GM19455 (cell line): ENCODE measurements around the gene USP35.
"Not testable (repeated sequence)": the region's sequence is repeated elsewhere in the genome, so short reads cannot be mapped to it uniquely, and the experiment has no call there.

Experiments used
- ATAC-seq: cut with Tn5 transposase; IDR thresholded peaks from one replicate; pipeline ENCODE4 v1.9.1; 2021; ENCODE audit not compliant: unreplicated experiment

The USP35 gene

DNA sequence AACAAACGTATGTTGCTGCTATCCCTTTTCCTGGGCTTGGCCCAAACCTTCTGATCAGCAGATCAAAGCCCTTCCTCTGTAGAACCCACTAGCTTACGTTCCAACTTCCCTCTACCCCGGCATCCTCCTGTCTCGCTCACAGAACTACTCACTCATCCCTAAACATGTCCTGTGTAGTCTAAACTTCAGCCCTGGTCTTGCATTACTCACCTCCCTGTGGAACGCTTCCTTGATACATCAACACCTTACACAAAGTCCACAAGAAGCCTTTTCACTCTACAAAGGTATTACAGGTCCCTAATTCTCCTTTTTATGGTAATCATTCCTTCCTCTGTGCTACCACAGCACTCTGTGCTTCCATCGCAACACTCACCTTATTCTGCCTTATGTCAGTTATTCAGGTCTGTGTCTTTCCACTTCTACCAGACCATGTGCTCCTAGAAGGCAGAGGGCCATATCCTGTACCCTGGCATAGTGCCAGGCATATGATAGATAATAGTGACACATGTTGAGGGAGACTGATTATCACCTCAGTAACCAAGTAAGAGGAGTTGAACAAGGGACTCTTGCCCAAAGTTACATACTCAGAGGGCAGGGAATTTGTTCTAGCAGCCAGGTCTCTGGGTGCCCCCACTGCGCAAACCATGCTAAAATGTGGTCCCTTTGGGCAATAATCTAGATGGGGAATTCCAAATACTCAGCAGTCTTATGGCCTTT is 41.6 kb downstream of the USP35 start:
- ATAC-seq = no peak

DNA sequence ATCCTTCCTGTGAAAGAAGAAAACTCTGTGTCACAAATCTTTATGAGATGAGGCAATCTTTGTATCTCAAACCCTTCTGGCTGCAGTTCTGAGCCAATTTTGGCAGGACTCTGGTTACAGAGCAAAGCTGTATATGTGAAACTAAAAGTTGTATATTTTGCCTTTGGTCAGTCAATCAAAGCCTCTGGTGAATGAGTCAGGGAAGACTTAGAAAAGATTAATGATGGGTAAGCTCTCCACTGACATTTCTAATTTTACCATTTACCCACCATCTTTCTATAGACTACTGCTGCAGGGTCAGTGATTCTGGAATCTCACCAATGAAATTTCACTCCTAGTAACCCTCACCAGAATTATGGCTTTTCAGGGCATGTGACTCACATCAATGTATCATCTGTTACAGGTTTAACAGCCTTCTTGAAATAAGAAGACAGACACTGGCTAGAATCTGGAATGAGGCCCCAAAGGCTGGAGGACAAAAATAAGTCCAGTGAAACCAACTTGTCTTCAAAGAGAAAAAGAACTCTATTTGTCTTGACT is 43.3 kb downstream of the USP35 start:
- no peak for ATAC-seq

DNA sequence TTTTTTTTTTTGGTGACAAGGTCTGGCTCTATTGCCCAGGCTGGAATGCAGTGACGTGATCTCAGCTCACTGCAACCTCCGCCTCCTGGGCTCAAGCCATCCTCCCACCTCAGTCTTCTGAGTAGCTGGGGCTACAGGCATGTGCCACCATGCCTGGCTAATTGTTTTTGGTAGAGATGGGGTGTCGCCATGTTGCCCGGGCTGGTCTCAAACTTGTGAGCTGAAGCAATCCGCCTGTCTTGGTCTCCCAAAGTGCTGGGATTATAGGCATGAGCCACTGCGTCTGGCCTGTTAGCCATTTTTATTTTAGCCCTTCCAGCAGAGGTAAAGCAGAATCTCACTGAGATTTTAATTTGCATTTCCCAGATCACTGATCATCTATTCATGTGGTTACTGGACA is 44.3 kb downstream of the USP35 start:
- ATAC-seq = not testable (repeated sequence)

DNA sequence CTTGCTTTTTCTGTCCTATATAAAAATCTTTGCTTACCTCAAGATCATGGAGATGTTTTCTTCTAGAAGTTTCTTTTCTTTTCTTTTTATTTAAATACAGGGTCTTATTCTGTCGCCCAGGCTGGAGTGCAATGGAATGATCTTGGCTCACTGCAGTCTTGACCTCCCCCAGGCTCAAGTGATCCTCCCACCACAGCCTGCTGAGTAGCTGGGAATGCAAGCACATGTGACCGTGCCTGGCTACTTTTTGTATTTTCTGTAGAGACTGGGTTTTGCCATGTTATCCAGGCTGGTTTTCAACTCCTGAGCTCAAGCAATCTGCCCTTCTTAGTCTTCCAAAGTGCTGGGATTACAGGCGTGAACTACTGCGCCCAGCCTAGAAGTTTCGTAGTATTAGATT is 45.3 kb downstream of the USP35 start:
- no peak for ATAC-seq

DNA sequence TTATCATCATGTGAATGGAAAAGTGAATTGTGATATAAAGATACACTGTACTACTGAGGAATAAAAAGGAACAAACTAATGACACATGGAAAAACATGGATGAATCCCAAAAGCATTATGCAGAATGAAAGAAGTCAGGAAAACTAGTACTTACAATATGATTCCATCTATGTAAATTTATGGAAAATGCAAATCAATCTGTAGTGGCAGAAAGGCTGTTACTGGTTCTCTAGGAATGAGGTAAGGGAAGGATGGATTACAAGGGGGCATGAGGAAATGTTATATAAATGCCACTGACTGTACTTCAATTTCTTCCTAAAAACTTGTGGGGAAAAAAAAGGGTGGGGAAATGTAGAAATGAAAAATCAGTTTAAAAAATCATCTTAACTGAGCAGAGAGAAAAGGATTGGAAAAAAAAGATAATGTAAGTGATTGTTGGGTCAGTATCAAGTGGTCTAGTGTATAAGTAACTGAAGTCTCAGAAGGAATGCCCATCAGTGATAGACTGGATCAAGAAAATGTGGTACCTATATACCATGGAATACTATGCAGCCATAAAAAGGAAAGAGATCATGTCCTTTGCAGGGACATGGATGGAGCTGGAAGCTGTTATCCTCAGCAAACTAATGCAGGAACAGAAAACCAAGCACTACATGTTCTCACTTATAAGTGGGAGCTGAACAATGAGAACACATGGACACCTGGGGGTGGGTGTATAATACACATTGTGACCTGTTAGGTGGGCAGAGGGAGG is 48.8 kb downstream of the USP35 start:
- no peak for ATAC-seq

DNA sequence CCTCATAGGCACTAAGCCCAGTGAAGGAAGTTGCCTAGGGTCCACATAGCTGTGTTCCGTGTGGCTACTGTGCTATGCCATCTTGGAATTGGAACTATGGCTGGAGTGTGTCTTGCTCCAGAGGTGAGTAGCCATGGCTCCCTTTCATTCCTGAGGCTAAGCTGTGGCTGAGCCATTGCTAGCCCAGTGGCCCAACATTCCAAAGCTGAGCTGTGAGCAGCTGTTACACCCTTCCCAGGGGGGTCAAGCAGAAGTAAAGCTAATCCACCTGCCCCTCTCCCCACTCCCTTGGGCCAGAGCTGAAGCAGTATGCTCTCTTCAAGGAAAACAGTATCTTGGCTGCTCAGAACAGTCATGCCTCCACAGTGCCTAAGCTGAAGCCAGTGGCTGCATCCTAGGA is 51.1 kb downstream of the USP35 start:
- ATAC-seq = no peak

DNA sequence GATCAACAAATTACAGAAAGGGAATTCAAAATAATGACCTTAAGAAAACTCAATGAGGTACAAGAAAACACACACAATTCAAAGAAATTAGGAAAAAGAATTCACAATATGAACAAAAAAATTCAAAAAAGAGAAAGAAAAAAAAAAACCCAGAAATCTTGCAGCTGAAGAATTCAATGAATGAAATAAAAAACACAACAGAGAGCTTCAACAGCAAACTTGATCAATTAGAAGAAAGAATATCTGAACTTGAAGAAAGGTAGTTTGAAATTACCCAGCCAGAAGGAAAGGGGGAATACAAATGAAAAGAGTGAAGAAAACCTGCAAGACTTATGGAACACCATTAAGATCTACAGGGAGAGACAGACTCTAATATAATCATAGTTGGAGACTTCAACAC is 52.8 kb downstream of the USP35 start:
- no peak for ATAC-seq

DNA sequence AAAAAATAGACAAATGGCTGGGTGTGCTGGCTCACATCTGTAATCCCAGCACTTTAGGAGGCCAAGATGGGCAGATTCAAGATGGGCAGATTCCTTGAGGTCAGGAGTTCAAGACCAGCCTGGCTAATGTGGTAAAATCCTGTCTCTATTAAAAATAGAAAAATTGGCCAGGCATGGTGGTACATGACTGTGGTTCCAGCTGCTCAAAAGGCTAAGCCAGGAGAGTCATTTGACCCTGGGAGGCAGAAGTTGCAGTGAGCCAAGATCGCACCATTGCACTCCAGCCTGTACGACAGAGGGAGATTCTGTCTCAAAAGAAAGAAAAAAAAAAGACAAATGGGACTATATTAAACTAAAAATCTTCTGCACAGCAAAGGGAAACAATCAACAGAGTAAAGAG is 55.4 kb downstream of the USP35 start:
- ATAC-seq = no peak

DNA sequence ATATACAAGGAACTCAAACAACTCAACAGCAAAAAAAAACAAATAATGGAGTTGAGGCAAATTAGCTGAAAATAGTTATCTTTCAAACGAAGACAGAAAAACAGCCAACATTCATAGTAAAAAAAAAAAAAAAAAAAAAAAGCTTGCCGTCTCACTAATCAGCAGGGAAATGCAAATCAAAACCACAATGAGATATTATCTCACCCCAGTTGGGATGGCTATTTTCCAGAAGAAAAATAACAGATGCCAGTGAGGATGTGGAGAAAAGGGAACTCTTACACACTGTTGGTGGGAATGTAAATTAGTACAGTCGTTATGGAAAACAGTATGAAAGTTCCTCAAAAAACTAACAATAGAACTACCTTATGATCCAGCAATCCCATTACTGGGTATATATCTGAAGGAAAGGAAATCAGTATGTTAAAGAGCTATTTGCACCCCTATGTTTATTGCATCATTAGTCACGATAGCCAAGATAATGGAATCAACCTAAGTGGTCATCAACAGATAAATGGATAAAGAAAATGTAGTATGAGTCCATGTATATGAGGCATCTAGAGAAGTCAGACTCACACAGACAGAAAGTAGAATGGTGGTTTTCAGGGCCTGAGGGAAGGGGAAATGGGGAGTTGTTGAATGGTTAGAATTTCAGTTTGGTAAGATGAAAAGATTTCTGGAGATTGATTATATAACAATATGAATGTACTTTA is 56.0 kb downstream of the USP35 start:
- ATAC-seq = no peak

DNA sequence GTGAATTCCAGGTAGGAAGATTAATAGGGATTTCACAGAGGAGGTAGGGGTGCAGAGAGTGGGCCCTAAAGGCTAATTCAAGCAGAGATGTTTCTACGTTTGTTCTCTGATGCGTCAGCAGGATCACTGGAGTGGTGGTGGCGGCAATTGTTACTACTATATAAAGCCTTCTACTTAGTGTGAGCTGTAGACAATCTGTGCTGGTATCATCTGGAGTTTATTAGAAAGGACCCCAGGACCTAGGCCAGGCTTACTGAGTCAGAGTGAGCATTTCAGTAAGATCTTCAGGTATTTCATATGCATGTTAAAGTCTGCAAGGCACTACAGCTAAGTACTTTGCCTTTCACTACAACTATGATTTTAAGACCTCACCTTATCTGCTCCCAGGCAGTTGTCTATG is 59.5 kb downstream of the USP35 start:
- ATAC-seq = no peak

DNA sequence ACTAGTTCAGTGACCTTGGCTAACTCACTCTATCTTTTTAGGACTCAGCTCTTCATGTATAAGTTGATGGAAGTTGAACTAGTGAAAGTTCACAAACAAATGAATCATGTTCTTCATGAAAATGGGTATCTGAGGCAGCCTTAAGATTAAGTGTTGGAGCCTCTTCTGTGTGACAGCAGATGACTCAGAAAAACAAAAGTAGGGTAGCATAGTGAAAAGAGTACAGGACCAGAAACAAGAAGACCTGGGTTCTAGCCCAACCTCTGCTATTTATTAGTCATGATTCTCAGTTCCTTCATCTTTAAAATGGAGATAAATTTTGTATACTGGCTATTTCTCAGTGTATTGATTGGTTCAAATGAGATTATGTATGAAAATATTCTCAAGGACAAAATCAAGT is 60.2 kb downstream of the USP35 start:
- ATAC-seq = no peak

DNA sequence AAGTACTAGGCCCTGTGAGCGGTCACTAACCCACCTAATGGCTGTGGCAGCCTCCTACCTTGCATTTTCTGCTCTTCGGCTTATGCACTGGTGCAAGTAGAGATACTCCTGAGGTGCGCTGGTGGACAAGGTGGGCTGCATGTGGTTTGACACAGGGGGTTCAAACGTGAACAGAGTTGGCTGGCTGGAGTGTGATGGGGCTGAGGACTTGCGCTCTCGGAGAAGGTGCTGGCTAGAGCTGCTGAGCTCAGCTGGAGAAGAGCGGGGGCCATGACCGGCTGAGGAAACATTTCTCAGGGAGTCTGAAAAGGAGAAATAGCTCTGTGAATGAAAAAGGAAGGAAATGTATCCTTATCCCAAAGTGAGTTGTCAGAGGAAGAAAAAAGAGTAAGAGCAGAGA is 61.4 kb downstream of the USP35 start:
- ATAC-seq = no peak

DNA sequence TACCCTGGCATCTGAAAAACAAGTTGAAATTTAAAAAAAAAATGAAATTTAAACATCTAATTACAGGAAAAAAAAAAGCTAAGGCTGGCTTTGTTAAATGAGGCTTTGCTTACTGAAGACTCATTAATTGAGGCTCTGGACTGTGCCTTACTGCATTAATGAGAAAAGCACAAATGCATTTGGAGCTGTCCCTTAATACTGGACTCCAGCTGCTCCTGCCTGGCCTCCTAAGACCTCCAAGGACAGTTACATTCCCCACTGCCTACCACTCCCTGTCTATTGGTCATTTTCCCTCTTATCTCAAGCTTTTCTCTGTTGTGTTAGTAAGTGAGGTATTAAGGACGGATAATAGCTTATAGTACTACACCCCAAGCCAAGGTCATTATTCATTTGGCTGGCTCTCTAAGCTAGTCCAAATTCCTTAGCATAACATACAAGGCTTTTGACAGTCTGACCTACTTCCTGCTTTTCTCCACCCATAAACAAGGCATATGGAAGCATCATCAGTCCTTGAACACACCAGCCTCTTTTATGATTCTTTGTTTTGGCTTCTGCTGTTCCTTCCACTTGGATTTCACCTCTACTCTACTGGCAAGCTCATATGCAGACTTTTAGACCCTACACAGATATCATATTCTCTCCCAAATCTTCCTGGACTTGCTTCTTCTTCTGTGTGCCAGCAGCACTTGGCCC is 62.5 kb downstream of the USP35 start:
- no peak for ATAC-seq

DNA sequence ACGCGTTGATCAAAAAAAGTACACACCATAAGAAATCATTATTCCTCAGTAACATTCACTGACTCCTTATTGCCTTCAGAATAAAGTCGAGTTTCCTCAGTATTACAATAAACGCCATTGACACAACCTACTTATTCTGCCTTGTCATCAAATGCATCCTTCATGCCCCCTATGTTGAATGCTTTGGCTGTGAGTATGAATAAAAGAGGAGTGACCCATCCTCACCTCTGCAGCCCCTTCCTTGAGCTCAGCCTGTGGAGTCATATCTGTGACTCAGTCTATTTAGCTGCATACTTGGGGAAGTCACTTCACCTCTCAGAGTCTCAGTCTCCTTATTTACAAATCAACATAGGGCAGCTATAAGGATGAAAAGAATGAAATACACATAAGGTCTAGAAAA is 65.1 kb downstream of the USP35 start:
- no peak for ATAC-seq

DNA sequence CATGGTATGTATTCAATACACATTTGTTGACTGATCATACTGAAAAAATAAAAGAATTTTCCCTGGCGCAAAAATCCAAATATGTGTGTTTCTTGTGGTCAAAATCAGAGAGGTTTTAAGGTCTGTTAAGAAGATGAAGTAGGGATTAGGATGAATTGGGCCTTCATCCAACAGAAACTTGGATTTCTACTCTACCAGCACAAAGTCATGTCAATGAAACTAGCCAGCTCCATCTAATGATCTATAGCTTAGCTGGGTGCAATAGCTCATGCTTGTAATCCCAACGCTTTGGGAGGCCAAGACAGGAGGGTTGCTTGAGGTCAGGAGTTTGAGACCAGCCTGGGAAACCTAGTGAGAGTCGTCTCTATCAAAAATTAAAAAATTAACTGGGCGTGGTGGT is 65.5 kb downstream of the USP35 start:
- no peak for ATAC-seq

DNA sequence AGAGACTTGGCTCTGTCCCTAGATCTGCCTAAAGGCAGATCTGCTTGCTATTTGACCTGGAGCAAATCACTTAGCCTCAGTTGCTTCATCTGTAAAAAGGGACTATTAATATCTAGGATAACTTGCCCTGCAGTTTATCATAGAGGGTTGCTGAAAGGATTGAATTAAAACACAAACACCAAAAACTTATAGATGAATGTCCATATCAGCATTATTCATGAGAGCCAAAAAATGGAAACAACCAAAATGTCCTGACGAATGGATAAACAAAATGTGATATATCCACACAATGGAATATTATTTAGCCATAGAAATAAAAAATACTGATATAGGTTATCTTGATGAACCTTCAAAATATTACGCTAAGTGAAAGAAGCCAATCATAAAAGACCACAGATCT is 67.2 kb downstream of the USP35 start:
- no peak for ATAC-seq

DNA sequence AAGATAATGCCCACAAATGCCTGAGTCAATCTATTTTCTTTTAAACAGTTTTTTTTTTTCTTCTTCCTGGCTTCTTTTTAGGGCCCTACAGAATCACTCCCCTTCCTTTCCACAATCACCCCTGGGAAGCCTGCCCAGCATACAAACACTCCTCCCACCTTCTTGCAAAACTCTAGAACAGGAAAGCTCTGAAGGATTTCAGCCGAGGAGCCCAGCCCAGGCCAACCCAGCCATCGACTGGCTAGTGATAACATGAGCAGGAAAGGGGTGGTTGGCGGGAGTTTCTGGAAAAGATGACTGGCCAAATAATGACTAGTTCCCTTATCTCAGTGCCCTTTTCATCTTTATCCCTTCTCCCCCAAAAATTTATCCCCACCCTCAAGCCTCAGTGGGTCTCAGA is 68.2 kb downstream of the USP35 start:
- no peak for ATAC-seq

DNA sequence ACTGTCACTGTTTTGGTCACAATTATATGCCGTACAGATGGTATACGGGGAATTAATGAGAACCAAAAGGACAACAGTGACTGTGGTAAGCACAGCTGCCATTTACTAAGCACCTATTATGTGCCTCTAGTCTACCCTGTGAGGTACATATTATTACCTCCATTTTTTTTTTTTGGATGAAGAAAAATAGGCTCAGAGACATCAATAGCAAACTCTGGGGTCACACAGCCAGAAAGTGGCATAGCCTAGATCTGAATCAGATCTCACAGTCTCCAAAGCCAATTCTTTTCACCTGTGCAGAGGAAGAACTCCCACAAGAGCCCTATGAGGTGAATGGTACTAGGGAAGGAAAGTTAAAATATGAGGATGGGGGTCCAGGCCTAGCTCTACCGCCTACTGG is 68.9 kb downstream of the USP35 start:
- ATAC-seq = no peak

DNA sequence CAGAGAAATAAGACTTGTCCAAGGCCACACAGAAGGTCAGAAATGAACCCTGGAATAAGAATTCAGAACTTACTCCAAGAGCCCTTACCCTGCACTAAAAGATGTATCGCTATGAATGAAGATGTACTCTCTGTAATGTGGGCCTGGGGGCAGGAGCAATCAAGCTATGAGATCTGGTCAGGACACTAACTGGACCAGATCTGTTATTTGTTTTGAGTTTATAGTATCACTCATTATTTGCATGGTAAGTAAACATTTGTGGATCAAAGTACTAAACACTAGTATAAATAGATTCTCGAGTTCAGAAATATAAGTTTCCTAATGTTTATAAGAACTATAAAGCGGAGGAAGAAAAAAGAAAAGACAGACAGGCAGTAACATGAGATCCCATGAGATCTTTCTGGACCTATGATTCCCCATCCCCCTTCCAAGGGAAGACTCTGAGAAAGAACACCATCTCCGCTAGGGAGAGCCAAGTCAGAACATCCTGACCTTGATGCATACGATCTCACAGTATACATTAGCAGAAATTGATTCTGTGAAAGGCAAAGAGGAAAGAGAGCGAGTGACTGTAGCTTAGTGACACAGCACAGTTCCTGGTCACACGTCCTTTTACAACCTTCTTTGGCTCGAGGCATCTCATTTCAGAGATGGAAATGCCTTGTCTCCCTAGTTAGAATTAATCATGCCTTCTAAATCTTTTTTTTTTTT is 71.2 kb downstream of the USP35 start:
- no peak for ATAC-seq

DNA sequence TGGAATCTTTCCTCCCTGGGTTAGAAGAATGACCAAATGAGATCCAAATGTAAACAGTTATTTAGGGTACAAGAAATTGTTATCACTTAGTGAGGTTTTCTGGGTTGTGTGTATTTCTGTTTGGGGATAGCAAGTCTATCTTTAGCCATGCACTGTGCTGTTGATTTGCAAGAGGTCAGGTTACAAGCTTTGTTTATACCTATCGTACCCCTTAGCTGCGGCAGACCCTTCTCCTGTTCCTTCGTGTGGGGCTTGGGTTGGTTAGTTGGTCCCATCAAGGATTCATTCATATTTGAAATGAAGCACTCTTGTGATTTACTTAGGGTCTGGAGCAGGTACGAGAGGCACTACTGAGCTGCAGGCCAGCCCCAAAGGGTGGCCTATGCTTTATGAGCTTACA is 72.6 kb downstream of the USP35 start:
- no peak for ATAC-seq

DNA sequence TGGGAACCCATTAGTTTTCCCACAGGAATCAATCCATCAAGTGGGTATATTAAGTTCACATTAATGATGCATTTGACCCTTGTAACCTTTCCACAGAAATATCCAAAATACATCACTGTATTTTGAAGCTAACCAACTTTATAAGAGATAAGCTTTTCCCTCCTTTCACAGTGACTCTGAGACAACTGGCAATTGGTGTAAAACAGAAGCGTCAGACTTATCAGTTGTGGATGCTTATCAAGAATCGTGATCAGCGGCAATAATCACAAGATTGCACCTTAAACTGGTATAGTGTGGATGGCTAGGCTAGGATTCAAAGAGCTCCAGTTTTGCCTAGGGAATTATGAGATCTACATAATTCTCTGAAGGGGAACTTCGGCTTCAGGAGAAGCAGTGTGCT is 73.1 kb downstream of the USP35 start:
- no peak for ATAC-seq
